Measurements from ENCODE around the gene SSBP3.

- TF ChIP-seq CTCF (IDR thresholded peaks at IDR 0.05) (no peak), ZFX (IDR thresholded peaks at IDR 0.05; ENCODE audit: borderline replicate concordance) (no peak)
Measured at GRCh38 chr1:54304518-54304917, 101.7 kb downstream of the SSBP3 start.
